ENCODE measurements around the gene GALNT2. TPM values are rescaled to one million over a fixed set of nuclear protein-coding genes. Genes with fewer than 3 reads are reported as not detected.

The GALNT2 gene
- total RNA-seq, 1 donor from 2014 or later, result 66.3 TPM

- no peak for DNase-seq (ENCODE audit: extremely low spot score, unreplicated experiment)
- TF ChIP-seq CTCF (conservative IDR thresholded peaks at IDR 0.05), result no peak
- no peak overlapping the region for H3K27ac Mint-ChIP-seq
- no peaks in the 10 kb centered on the region for H3K36me3 Mint-ChIP-seq
- H3K27me3 Mint-ChIP-seq, result no peaks in the 10 kb centered on the region
- no peak overlapping the region for H3K4me3 Mint-ChIP-seq
- H3K4me1 Mint-ChIP-seq (ENCODE audit: unreplicated experiment), result no peaks in the 10 kb centered on the region
- H3K9me3 Mint-ChIP-seq, result no peaks in the 10 kb centered on the region
These were observed 250.1 kb downstream of the GALNT2 start for GRCh38 chr1:230316864-230317745.

GRCh38 chr1:230317823-230318819 lies 251.1 kb downstream of the GALNT2 start:
- no peak overlapping the region for H3K4me3 Mint-ChIP-seq
- no peak for DNase-seq (ENCODE audit: extremely low spot score, unreplicated experiment)
- no peaks in the 10 kb centered on the region for H3K4me1 Mint-ChIP-seq (ENCODE audit: unreplicated experiment)
- no peak for TF ChIP-seq CTCF (conservative IDR thresholded peaks at IDR 0.05)
- no peak overlapping the region for H3K27ac Mint-ChIP-seq
- H3K27me3 Mint-ChIP-seq, result no peaks in the 10 kb centered on the region
- no peaks in the 10 kb centered on the region for H3K36me3 Mint-ChIP-seq
- H3K9me3 Mint-ChIP-seq, result no peaks in the 10 kb centered on the region

GRCh38 chr1:230319014-230319747 lies 252.1 kb downstream of the GALNT2 start:
- Mint-ChIP-seq H3K9me3 (no peaks in the 10 kb centered on the region), H3K27ac (no peak overlapping the region), H3K4me1 (ENCODE audit: unreplicated experiment) (no peaks in the 10 kb centered on the region), H3K27me3 (no peaks in the 10 kb centered on the region), H3K36me3 (no peaks in the 10 kb centered on the region), H3K4me3 (no peak overlapping the region)
- no peak for DNase-seq (ENCODE audit: extremely low spot score, unreplicated experiment)
- no peak for TF ChIP-seq CTCF (conservative IDR thresholded peaks at IDR 0.05)

GRCh38 chr1:230320804-230321203 lies 253.8 kb downstream of the GALNT2 start:
- no peak for DNase-seq (ENCODE audit: extremely low spot score, unreplicated experiment)
- Mint-ChIP-seq H3K9me3 (no peaks in the 10 kb centered on the region), H3K4me1 (ENCODE audit: unreplicated experiment) (no peaks in the 10 kb centered on the region), H3K36me3 (no peaks in the 10 kb centered on the region), H3K27me3 (no peaks in the 10 kb centered on the region), H3K4me3 (no peak overlapping the region), H3K27ac (no peak overlapping the region)
- TF ChIP-seq CTCF (conservative IDR thresholded peaks at IDR 0.05), result no peak

- no peaks in the 10 kb centered on the region for H3K36me3 Mint-ChIP-seq
- H3K4me1 Mint-ChIP-seq (ENCODE audit: unreplicated experiment), result no peaks in the 10 kb centered on the region
- no peak for DNase-seq (ENCODE audit: extremely low spot score, unreplicated experiment)
- H3K9me3 Mint-ChIP-seq, result no peaks in the 10 kb centered on the region
- H3K4me3 Mint-ChIP-seq, result no peak overlapping the region
- H3K27ac Mint-ChIP-seq, result no peak overlapping the region
- H3K27me3 Mint-ChIP-seq, result no peaks in the 10 kb centered on the region
- TF ChIP-seq CTCF (conservative IDR thresholded peaks at IDR 0.05), result no peak
These were observed 254.3 kb downstream of the GALNT2 start for GRCh38 chr1:230321341-230321740.

Data from type B pancreatic cell (in vitro differentiated cells).